WTC11 (cell line): ENCODE results near the gene ATP11A. TPM values are rescaled to one million over a fixed set of nuclear protein-coding genes. Genes with fewer than 3 reads are reported as not detected.

Source experiments
- ATAC-seq: fragments of 200-7000 bp; cut with Tn5 transposase; 2 replicates; pipeline ENCODE4 v1.10.0; 2021; ENCODE audit warnings: mild to moderate bottlenecking, moderate library complexity
- CTCF ChIA-PET: fragments of 300-600 bp; sonication (Branson Sonifier 250); formaldehyde crosslinking; loops from one replicate; lab custom pipeline; 2021; ENCODE audit warnings: antibody characterized with exemption; lab: Charles Lee
- POLR2A ChIA-PET: fragments of 350-600 bp; sonication (Branson Sonifier 250); formaldehyde crosslinking; loops from one replicate; lab custom pipeline; 2021; ENCODE audit warnings: antibody characterized with exemption; lab: Charles Lee
- DNase-seq: peaks from one replicate; pipeline ENCODE4 v3.0.0; 2021; ENCODE audit warnings: low spot score
- H3K27ac Mint-ChIP-seq: 2 replicates; pipeline ENCODE4 v1.8.0; 2021; ENCODE audit warnings: mixed read lengths
- H3K27me3 Mint-ChIP-seq: 2 replicates; pipeline ENCODE4 v1.8.0; 2021; ENCODE audit warnings: low read depth, mild to moderate bottlenecking, moderate library complexity, mixed read lengths
- H3K36me3 Mint-ChIP-seq: 2 replicates; pipeline ENCODE4 v1.8.0; 2021; ENCODE audit warnings: mixed read lengths
- H3K4me1 Mint-ChIP-seq: 2 replicates; pipeline ENCODE4 v1.8.0; 2022; ENCODE audit warnings: mixed read lengths
- H3K4me3 Mint-ChIP-seq: 2 replicates; pipeline ENCODE4 v1.8.0; 2021; ENCODE audit warnings: mild to moderate bottlenecking, moderate library complexity, mixed read lengths
- H3K9me3 Mint-ChIP-seq: 2 replicates; pipeline ENCODE4 v1.8.0; 2021; ENCODE audit warnings: mixed read lengths
- AR ChIP-seq: fragments of 250-450 bp; sonication (Bioruptor Pico); IDR thresholded peaks from 2 replicates; pipeline ENCODE4 v1.9.0; 2021; ENCODE audit warnings: mild to moderate bottlenecking
- CBFB ChIP-seq: sonication (generic); formaldehyde crosslinking; IDR thresholded peaks from 2 replicates; pipeline ENCODE4 v1.8.1; 2022; ENCODE audit warnings: mild to moderate bottlenecking, low read depth, missing genetic modification reagents
- KAT7 ChIP-seq: sonication (generic); formaldehyde crosslinking; IDR thresholded peaks from 2 replicates; pipeline ENCODE4 v1.8.1; 2023; ENCODE audit warnings: missing genetic modification reagents, mild to moderate bottlenecking, borderline replicate concordance
- TEAD1 ChIP-seq: sonication (generic); formaldehyde crosslinking; IDR thresholded peaks from 2 replicates; pipeline ENCODE4 v1.8.0; 2022; ENCODE audit warnings: mild to moderate bottlenecking, missing genetic modification reagents
- ZMAT4 ChIP-seq: fragments of 250-450 bp; sonication (Bioruptor Pico); IDR thresholded peaks from 2 replicates; pipeline ENCODE4 v1.9.0; 2021; ENCODE audit warnings: mild to moderate bottlenecking
- ZNF219 ChIP-seq: sonication (generic); formaldehyde crosslinking; IDR thresholded peaks from 2 replicates; pipeline ENCODE4 v1.8.0; 2023; ENCODE audit warnings: missing genetic modification reagents, mild to moderate bottlenecking, borderline replicate concordance
- ZNF317 ChIP-seq: sonication (generic); formaldehyde crosslinking; IDR thresholded peaks from 2 replicates; pipeline ENCODE4 v1.8.1; 2023; ENCODE audit warnings: low read depth, mild to moderate bottlenecking, moderate library complexity, missing genetic modification reagents, borderline replicate concordance
- ZNF396 ChIP-seq: fragments of 250-450 bp; sonication (Bioruptor Pico); IDR thresholded peaks from 2 replicates; pipeline ENCODE4 v1.8.0; 2021; ENCODE audit warnings: mild to moderate bottlenecking, moderate library complexity, borderline replicate concordance
- total RNA-seq: library from RNA; stranded (reverse); gene quantifications from 3 replicates; pipeline ENCODE4 v1.2.3, GENCODE V29; 2021
- TF ChIP-seq, protein P1 (sequence below): sonication (generic); formaldehyde crosslinking; IDR thresholded peaks from 2 replicates; pipeline ENCODE4 v1.8.1; 2023; ENCODE audit warnings: mild to moderate bottlenecking, missing genetic modification reagents, moderate library complexity
- TF ChIP-seq, protein P2 (sequence below): sonication (generic); formaldehyde crosslinking; IDR thresholded peaks from 2 replicates; pipeline ENCODE4 v1.8.1; 2022; ENCODE audit warnings: missing genetic modification reagents, borderline replicate concordance
- TF ChIP-seq, protein P3 (sequence below): sonication (generic); formaldehyde crosslinking; IDR thresholded peaks from 2 replicates; pipeline ENCODE4 v1.8.1; 2023; ENCODE audit warnings: mild to moderate bottlenecking, missing genetic modification reagents
- TF ChIP-seq, protein P4 (sequence below): sonication (generic); formaldehyde crosslinking; IDR thresholded peaks from 2 replicates; pipeline ENCODE4 v1.8.0; 2023; ENCODE audit warnings: mild to moderate bottlenecking, missing genetic modification reagents
- TF ChIP-seq, protein P5 (sequence below): fragments of 250-450 bp; sonication (Bioruptor Pico); IDR thresholded peaks from 2 replicates; pipeline ENCODE4 v1.9.0; 2021; ENCODE audit warnings: mild to moderate bottlenecking, borderline replicate concordance

The ATP11A gene
- total RNA-seq, 1 experiment from 2014 or later: 100 TPM

- peak overlapping the region; percentile 83; the same call in 1 of the 2 replicates for H3K27ac Mint-ChIP-seq
- no peaks in the 10 kb centered on the region for H3K36me3 Mint-ChIP-seq
- no peak overlapping the region for H3K4me3 Mint-ChIP-seq
- DNase-seq (no peak), ATAC-seq (no peak)
- POLR2A ChIA-PET: no interaction called here
- peaks cover 60% of the 10 kb centered on the region for H3K4me1 Mint-ChIP-seq
- H3K9me3 Mint-ChIP-seq: no peaks in the 10 kb centered on the region
- no peaks in the 10 kb centered on the region for H3K27me3 Mint-ChIP-seq
- TF ChIP-seq AR (CRISPR knock-in tag) (no peak), ZMAT4 (CRISPR knock-in tag) (no peak), ZNF317 (CRISPR knock-in tag) (no peak)
- TF ChIP-seq, protein P1, sequence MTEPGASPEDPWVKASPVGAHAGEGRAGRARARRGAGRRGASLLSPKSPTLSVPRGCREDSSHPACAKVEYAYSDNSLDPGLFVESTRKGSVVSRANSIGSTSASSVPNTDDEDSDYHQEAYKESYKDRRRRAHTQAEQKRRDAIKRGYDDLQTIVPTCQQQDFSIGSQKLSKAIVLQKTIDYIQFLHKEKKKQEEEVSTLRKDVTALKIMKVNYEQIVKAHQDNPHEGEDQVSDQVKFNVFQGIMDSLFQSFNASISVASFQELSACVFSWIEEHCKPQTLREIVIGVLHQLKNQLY (CRISPR knock-in tag): no peak
- TF ChIP-seq, protein P2, sequence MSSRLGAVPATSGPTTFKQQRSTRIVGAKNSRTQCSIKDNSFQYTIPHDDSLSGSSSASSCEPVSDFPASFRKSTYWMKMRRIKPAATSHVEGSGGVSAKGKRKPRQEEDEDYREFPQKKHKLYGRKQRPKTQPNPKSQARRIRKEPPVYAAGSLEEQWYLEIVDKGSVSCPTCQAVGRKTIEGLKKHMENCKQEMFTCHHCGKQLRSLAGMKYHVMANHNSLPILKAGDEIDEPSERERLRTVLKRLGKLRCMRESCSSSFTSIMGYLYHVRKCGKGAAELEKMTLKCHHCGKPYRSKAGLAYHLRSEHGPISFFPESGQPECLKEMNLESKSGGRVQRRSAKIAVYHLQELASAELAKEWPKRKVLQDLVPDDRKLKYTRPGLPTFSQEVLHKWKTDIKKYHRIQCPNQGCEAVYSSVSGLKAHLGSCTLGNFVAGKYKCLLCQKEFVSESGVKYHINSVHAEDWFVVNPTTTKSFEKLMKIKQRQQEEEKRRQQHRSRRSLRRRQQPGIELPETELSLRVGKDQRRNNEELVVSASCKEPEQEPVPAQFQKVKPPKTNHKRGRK (CRISPR knock-in tag): no peak
- CTCF ChIA-PET: no interaction called here
Measured at GRCh38 chr13:112760931-112761330, 71.1 kb downstream of the ATP11A start.

- H3K9me3 Mint-ChIP-seq: no peaks in the 10 kb centered on the region
- H3K4me3 Mint-ChIP-seq: no peak overlapping the region
- H3K27ac Mint-ChIP-seq: peak overlapping the region; percentile 70
- DNase-seq (no peak), ATAC-seq (peak; percentile 41)
- ChIA-PET POLR2A (no interaction called here), CTCF (interaction anchor here (1.0 to 1.1 kb wide), 2 partner anchors 9 to 50 kb away, joined by 3 to 4 read pairs; no protein-coding TSS in a partner anchor)
- H3K4me1 Mint-ChIP-seq: peaks cover 65% of the 10 kb centered on the region
- no peaks in the 10 kb centered on the region for H3K36me3 Mint-ChIP-seq
- H3K27me3 Mint-ChIP-seq: no peaks in the 10 kb centered on the region
- TF ChIP-seq ZNF219 (no peak), CBFB (no peak), KAT7 (CRISPR knock-in tag) (no peak), AR (CRISPR knock-in tag) (no peak), TEAD1 (CRISPR knock-in tag) (no peak), ZNF396 (no peak)
- TF ChIP-seq, protein P3, sequence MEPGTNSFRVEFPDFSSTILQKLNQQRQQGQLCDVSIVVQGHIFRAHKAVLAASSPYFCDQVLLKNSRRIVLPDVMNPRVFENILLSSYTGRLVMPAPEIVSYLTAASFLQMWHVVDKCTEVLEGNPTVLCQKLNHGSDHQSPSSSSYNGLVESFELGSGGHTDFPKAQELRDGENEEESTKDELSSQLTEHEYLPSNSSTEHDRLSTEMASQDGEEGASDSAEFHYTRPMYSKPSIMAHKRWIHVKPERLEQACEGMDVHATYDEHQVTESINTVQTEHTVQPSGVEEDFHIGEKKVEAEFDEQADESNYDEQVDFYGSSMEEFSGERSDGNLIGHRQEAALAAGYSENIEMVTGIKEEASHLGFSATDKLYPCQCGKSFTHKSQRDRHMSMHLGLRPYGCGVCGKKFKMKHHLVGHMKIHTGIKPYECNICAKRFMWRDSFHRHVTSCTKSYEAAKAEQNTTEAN (CRISPR knock-in tag): no peak
- TF ChIP-seq, protein P4, sequence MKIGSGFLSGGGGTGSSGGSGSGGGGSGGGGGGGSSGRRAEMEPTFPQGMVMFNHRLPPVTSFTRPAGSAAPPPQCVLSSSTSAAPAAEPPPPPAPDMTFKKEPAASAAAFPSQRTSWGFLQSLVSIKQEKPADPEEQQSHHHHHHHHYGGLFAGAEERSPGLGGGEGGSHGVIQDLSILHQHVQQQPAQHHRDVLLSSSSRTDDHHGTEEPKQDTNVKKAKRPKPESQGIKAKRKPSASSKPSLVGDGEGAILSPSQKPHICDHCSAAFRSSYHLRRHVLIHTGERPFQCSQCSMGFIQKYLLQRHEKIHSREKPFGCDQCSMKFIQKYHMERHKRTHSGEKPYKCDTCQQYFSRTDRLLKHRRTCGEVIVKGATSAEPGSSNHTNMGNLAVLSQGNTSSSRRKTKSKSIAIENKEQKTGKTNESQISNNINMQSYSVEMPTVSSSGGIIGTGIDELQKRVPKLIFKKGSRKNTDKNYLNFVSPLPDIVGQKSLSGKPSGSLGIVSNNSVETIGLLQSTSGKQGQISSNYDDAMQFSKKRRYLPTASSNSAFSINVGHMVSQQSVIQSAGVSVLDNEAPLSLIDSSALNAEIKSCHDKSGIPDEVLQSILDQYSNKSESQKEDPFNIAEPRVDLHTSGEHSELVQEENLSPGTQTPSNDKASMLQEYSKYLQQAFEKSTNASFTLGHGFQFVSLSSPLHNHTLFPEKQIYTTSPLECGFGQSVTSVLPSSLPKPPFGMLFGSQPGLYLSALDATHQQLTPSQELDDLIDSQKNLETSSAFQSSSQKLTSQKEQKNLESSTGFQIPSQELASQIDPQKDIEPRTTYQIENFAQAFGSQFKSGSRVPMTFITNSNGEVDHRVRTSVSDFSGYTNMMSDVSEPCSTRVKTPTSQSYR (CRISPR knock-in tag): no peak
- TF ChIP-seq, protein P5, sequence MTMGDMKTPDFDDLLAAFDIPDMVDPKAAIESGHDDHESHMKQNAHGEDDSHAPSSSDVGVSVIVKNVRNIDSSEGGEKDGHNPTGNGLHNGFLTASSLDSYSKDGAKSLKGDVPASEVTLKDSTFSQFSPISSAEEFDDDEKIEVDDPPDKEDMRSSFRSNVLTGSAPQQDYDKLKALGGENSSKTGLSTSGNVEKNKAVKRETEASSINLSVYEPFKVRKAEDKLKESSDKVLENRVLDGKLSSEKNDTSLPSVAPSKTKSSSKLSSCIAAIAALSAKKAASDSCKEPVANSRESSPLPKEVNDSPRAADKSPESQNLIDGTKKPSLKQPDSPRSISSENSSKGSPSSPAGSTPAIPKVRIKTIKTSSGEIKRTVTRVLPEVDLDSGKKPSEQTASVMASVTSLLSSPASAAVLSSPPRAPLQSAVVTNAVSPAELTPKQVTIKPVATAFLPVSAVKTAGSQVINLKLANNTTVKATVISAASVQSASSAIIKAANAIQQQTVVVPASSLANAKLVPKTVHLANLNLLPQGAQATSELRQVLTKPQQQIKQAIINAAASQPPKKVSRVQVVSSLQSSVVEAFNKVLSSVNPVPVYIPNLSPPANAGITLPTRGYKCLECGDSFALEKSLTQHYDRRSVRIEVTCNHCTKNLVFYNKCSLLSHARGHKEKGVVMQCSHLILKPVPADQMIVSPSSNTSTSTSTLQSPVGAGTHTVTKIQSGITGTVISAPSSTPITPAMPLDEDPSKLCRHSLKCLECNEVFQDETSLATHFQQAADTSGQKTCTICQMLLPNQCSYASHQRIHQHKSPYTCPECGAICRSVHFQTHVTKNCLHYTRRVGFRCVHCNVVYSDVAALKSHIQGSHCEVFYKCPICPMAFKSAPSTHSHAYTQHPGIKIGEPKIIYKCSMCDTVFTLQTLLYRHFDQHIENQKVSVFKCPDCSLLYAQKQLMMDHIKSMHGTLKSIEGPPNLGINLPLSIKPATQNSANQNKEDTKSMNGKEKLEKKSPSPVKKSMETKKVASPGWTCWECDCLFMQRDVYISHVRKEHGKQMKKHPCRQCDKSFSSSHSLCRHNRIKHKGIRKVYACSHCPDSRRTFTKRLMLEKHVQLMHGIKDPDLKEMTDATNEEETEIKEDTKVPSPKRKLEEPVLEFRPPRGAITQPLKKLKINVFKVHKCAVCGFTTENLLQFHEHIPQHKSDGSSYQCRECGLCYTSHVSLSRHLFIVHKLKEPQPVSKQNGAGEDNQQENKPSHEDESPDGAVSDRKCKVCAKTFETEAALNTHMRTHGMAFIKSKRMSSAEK (CRISPR knock-in tag): no peak
Measured at GRCh38 chr13:112761701-112762689, 72.2 kb downstream of the ATP11A start.
